ENCODE data around the gene GBP1.

DNA sequence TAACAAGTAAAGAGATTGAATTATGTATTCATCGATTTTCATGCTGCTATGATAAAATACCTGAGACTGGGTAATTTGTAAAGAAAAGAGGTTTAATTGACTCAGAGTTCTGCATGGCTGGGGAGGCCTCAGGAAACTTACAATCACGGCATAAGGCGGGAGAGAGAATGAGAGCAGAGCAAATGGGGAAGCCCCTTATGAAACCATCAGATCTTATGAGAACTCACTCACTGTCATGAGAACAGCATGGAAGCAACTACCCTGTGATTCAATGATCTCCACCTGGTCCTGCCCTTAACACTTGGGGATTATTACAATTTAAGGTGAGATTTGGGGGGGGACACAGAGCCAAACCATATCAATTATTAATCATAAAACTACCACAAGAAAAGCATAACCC, 39.1 kb downstream of the GBP1 start:
- TF ChIP-seq, protein P1, sequence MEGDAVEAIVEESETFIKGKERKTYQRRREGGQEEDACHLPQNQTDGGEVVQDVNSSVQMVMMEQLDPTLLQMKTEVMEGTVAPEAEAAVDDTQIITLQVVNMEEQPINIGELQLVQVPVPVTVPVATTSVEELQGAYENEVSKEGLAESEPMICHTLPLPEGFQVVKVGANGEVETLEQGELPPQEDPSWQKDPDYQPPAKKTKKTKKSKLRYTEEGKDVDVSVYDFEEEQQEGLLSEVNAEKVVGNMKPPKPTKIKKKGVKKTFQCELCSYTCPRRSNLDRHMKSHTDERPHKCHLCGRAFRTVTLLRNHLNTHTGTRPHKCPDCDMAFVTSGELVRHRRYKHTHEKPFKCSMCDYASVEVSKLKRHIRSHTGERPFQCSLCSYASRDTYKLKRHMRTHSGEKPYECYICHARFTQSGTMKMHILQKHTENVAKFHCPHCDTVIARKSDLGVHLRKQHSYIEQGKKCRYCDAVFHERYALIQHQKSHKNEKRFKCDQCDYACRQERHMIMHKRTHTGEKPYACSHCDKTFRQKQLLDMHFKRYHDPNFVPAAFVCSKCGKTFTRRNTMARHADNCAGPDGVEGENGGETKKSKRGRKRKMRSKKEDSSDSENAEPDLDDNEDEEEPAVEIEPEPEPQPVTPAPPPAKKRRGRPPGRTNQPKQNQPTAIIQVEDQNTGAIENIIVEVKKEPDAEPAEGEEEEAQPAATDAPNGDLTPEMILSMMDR (IDR thresholded peaks at IDR 0.05): no peak
- no peak for TF ChIP-seq EP300 (IDR thresholded peaks at IDR 0.05)
- no peak for TF ChIP-seq POLR2AphosphoS5 (IDR thresholded peaks at IDR 0.05)

Data from upper lobe of left lung (tissue), 4 donors.